GM19468 (cell line): ENCODE results near the gene EML6.

Experiments
- ATAC-seq: cut with Tn5 transposase; IDR thresholded peaks from one replicate; pipeline ENCODE4 v1.9.1; 2021; ENCODE audit warnings: mild to moderate bottlenecking, moderate library complexity, moderate number of reproducible peaks; ENCODE audit not compliant: unreplicated experiment; ENCODE audit errors: extremely low read depth

EML6 gene

GRCh38 chr2:54704688-54705605, 18.5 kb upstream of the EML6 start:
- no peak for ATAC-seq

- no peak for ATAC-seq
Measured at GRCh38 chr2:54706622-54707021, 16.8 kb upstream of the EML6 start.

DNA sequence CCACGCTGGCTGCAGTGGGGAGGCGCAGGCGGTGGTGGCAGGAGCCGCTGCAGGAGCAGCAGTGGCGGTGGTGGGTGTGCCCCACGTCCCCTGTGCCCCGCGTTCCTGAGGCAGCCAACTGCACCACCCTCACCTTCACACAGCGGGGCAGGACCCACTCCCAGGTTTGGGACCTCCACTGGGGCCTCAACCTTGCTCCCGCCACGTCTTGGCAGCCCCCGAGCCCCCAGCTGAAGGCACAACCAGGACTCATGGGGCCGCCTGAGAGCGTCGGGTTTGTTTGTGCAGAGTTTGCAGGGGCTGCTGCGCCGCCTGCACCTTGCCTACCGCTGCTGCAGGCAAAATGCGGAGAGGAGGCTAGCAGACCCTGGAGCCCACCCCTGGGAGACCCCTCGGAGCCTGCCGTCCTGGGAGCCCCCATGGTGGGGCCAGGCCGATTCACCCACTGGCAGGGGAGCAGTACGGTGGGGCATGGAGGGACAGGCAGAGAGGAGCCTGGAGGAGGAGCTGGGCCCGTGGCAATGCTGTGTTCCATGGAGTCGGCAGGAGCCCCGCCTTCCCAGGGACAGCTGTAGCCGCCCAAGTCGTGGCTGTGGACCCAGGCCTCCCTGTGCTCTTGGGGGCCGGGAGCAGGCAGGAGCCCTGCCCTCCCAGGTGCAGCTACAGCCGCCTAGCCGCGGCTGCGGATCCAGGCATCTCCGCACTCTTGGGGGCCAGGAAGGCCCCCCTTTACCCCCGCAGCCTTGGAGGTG, 14.7 kb upstream of the EML6 start:
- no peak for ATAC-seq

DNA sequence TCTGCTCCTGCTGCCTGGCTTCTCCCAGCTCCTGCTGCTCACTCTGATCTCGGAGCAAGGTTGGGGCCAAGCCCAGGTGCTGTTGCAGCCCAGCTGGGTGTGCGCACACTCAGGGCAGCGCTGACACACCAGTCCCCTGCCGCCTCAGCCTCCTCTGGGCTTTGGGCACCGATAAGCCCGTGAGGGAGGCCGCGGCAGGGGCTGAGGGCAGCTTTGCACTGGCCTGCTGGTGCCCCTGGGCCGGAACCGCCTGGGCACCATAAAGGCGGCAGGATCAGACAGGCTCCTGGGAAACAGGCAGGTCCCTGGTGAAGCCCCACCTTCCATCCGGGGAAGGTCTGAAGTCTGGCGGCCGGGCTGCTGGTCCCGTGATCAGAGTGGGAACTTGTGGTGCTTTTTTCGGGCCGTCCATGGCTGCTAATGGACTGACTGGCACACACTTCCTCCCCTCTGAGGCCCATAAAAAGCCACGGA, 14.1 kb upstream of the EML6 start:
- no peak for ATAC-seq

- ATAC-seq: no peak
Measured at GRCh38 chr2:54710216-54710615, 13.2 kb upstream of the EML6 start.

DNA sequence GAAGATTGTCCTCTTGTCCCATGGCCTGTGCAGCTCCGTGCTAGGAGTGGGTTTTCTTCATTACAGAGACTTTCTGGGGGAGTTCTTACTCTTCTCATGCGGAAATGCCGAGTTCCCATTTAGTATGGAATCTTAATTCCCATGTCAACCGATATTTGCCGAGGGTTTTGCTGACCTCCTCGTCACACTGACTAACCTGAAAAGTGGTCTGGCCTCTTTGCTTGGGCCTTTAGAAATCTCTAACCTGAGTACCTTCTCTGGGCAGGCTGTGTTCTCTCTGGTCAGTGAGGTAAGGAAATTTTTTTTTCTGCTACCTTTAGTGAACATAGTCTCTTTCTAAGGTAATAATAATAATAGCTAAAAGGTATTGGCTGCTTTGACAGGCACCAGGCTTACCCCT, 10.9 kb upstream of the EML6 start:
- no peak for ATAC-seq

- ATAC-seq: no peak
Measured at GRCh38 chr2:54714996-54715395, 8.5 kb upstream of the EML6 start.

GRCh38 chr2:54716375-54716774, 7.1 kb upstream of the EML6 start:
- ATAC-seq: no peak

GRCh38 chr2:54720563-54720962, 2.9 kb upstream of the EML6 start:
- ATAC-seq: no peak

GRCh38 chr2:54722641-54723040, 821 bp upstream of the EML6 start:
- no peak for ATAC-seq

DNA sequence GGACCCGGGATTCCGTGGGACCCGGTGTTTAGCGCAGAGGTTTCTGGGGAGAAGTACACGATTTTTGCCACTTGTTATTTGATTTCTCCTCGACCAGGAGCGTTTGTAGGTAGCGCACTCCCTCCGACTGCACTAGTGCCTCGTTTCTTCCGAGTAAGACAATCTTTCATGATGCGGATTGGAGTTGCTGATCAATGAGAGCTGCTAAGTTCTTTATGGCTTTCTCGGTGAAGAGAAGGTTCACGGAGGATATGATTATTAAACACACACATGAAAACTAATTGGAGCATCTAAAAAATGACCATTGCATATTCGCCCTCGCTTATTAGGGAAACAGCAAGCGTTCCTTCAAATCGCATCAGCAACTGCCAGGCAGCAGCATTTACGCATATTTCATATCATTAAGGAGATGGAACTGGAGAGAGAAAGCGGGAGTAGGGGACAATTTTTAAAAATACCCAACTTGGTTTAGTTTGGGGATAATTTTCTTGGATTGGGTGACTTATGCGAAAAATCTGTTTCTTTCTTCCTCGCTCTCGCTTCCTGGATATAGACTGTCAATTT, 616 bp downstream of the EML6 start:
- no peak for ATAC-seq

GRCh38 chr2:54724560-54725342, 1.3 kb downstream of the EML6 start:
- no peak for ATAC-seq

DNA sequence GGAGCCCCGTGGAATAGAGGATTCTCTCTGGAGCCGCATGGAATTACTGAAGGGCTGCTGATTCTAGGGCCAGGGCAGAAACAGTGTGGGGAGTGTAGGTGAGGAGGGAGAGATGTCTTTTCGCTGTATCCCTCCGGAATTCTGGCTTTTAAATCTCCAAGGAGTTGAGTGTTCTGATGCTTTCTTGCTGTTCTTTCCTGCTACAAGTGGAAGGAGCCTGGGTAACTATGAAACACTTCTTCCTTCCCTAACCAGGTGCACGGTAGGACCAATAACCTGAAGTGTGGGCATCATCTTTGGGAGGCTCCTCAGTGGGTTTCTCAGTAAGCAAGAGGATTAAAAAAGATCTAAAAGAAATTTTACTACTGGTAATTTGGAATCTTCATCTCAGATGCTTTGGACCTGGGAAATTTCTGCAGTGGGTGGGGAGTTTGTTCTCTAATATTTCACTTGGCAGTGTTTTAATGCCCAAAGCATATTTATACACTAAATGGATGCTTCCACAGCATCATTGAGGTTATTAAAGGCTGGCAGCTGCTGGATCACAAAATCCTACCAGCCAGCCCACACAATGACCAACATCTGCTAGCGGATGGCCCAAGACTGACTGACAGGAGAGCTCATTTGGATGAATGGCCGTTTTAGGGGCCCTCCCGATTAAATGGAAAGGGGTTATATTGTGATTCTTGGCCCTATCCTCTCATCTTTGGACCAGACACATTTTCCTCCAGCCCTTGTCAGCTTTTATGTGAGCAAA, 2.1 kb downstream of the EML6 start:
- ATAC-seq: no peak

DNA sequence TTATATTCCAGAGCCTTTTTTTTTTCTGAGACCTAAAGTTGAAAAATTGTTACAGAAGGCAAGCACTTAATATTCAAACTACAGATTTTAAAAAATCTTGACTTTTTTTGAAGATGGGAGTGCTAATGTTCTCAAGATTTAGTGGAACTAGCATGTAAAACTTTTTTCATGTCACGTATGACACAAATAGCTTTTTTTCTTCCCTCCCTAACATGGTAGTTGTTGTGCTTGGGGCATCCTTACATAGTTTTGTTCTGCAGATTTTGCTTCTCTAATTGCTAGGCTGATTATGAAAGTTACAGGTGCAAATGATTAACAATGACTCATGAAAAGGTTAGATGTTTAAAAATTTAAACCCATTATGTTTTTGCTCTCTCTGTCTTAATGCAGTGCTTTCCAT, 3.0 kb downstream of the EML6 start:
- ATAC-seq: no peak

- no peak for ATAC-seq
Measured at GRCh38 chr2:54726940-54727339, 3.5 kb downstream of the EML6 start.

GRCh38 chr2:54728669-54729120, 5.2 kb downstream of the EML6 start:
- no peak for ATAC-seq

DNA sequence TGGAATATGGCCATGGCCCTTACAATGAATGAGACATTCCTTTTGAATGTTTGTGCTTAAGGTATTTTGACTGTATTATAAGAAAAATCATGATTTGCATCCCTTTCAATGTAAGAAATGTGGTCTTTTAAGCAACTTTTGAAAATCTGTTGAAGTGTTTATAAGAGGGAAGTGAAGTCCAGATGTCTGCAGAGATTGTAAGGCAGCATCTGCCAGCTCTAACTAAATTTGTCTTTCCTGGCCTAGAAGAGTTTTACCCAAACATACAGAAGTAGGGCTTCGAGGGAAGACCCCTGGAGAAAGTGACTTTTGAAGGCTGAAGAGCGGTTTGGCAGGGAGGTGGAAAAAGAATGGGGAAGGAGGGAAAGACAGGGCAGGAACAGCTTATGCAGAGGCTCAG, 12.2 kb downstream of the EML6 start:
- no peak for ATAC-seq

DNA sequence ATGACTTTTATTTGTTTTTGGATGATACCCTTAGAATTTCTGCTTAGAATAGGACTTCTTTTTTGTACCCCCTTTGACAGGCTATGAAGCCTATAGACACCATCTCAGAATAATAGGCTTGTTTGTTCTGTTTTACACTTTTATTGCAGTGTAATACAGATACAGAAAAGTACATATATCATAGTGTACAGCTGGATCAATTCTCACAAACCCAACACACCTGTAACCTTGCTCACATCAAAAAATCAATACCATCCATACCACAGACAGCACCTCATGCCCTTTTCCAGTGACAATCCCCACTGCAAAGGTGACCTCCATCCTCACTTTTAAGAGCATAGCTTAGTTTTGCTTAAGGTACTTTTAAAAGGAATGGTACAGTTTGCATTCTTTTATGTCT, 14.8 kb downstream of the EML6 start:
- no peak for ATAC-seq

DNA sequence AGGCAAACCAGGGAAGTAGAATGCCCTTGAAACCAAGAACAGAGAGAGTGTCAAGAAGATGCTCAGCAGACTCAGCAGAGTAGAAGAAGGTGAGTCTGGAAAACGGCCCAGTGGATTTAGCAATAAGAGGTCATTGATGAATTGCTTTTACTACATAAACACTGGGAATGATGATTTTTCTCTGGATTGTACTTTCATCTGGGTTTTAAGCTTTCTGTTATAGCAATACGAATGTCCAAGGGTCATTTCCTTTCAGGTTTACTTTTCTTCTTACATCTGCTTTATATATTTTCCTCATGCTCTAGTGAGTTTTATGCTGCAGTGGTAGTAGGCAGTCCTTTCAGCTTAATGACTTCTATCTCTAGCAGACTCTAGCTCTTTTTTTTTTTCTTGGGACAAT, 16.9 kb downstream of the EML6 start:
- no peak for ATAC-seq
